GM10266 (cell line): Measurements from ENCODE around the gene PPP2R3A.

ENCODE experiments used
- DNase-seq: peaks from one replicate; pipeline ENCODE4 v3.0.0; 2012; ENCODE audit errors: extremely low spot score
- CTCF ChIP-seq: IDR thresholded peaks from 2 replicates; pipeline ENCODE4 v1.5.1; 2012; ENCODE audit warnings: mild to moderate bottlenecking, low read depth; ENCODE audit not compliant: control insufficient read depth, insufficient read depth; ENCODE audit errors: missing control alignments

The PPP2R3A gene

GRCh38 chr3:136177876-136178275 is 212.3 kb downstream of the PPP2R3A start:
- no peak for TF ChIP-seq CTCF
- no peak for DNase-seq

- no peak for DNase-seq
- no peak for TF ChIP-seq CTCF
These were observed 216.2 kb downstream of the PPP2R3A start for GRCh38 chr3:136181741-136182140.

GRCh38 chr3:136184703-136185102 is 219.2 kb downstream of the PPP2R3A start:
- no peak for DNase-seq
- TF ChIP-seq CTCF = no peak

- TF ChIP-seq CTCF = no peak
- DNase-seq = no peak
These were observed 220.8 kb downstream of the PPP2R3A start for GRCh38 chr3:136186344-136186743.

GRCh38 chr3:136186846-136187245 is 221.3 kb downstream of the PPP2R3A start:
- no peak for DNase-seq

GRCh38 chr3:136187868-136188267 is 222.3 kb downstream of the PPP2R3A start:
- no peak for DNase-seq
- no peak for TF ChIP-seq CTCF

More at GRCh38 chr3:136186846-136187245, 221.3 kb downstream of the PPP2R3A start:
- no peak for TF ChIP-seq CTCF

GRCh38 chr3:136189043-136189442 is 223.5 kb downstream of the PPP2R3A start:
- DNase-seq = no peak
- no peak for TF ChIP-seq CTCF
